GM13977 (cell line): ENCODE results near the gene MAPKAPK2.

Source experiments
- DNase-seq: peaks from one replicate; pipeline ENCODE4 v3.0.0; 2012; ENCODE audit warnings: low spot score
- in situ Hi-C: fragments of 300-500 bp; cut with MboI; formaldehyde crosslinking; loops from one replicate; pipeline ENCODE4 v1.12.0; 2022; ENCODE audit warnings: low sequenced_read_pairs, low pct_unique_long_range_greater_than_20kb, mixed read lengths, inconsistent platforms; ENCODE audit not compliant: unreplicated experiment
- TF ChIP-seq, protein P1 (sequence below): IDR thresholded peaks from 2 replicates; pipeline ENCODE4 v1.5.1; 2012; ENCODE audit warnings: mild to moderate bottlenecking, control low read depth; ENCODE audit not compliant: insufficient read depth; ENCODE audit errors: extremely low read depth, missing control alignments

The MAPKAPK2 gene

GRCh38 chr1:206664740-206665139 is 20.0 kb upstream of the MAPKAPK2 start:
- in situ Hi-C loops, result no loop called here
- no peak for DNase-seq
- TF ChIP-seq, protein P1, sequence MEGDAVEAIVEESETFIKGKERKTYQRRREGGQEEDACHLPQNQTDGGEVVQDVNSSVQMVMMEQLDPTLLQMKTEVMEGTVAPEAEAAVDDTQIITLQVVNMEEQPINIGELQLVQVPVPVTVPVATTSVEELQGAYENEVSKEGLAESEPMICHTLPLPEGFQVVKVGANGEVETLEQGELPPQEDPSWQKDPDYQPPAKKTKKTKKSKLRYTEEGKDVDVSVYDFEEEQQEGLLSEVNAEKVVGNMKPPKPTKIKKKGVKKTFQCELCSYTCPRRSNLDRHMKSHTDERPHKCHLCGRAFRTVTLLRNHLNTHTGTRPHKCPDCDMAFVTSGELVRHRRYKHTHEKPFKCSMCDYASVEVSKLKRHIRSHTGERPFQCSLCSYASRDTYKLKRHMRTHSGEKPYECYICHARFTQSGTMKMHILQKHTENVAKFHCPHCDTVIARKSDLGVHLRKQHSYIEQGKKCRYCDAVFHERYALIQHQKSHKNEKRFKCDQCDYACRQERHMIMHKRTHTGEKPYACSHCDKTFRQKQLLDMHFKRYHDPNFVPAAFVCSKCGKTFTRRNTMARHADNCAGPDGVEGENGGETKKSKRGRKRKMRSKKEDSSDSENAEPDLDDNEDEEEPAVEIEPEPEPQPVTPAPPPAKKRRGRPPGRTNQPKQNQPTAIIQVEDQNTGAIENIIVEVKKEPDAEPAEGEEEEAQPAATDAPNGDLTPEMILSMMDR, result no peak

DNA sequence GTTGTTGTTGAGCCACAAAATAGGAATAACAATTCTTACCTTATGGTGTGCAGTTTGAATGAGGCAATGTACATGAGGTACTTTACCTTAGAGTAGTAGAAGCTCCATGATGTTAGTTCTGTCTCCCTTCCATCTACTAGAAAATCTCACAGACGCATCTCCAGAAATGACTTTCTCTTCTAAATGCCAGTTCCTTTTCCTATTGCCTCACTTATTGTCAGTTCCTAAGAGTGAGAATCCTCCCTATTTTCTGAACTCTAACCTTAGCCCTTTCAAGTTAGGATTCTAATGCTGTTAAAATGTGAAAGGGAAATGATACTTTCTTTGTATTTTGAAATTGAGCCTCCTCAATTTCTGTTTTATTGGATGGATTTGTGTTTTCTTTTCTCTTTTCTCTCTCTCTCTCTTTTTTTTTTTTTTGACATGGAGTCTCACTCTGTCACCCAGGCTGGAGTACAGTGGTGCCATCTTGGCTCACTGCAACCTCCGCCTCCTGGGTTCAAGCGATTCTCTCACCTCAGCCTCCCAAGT is 18.6 kb upstream of the MAPKAPK2 start:
- no peak for DNase-seq
- in situ Hi-C loops, result no loop called here
- TF ChIP-seq, protein P1, result no peak

- in situ Hi-C loops, result no loop called here
- TF ChIP-seq, protein P1, result no peak
- DNase-seq, result no peak
These were observed 17.6 kb upstream of the MAPKAPK2 start for GRCh38 chr1:206666954-206667665.

DNA sequence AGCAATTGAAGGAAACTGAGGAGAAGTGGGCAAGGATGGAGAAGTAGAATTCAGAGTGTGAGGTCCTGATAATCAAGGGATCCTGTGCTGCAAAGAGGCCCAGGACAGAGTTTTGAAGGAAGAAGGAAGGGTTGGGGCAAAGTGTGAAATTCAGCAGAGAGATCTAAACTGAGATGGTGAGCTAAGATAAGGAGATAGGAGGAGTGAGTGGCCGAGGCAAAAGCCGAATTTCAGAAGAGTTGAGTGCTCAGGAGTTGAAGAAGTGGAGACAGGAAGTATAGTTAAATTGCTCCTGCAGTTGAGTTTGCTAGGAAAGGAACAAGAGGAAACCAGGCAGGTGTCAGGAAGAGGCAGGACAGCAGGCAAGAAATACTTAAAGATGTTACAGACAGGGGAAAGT is 16.4 kb upstream of the MAPKAPK2 start:
- DNase-seq, result no peak
- TF ChIP-seq, protein P1, result no peak
- in situ Hi-C loops, result no loop called here

DNA sequence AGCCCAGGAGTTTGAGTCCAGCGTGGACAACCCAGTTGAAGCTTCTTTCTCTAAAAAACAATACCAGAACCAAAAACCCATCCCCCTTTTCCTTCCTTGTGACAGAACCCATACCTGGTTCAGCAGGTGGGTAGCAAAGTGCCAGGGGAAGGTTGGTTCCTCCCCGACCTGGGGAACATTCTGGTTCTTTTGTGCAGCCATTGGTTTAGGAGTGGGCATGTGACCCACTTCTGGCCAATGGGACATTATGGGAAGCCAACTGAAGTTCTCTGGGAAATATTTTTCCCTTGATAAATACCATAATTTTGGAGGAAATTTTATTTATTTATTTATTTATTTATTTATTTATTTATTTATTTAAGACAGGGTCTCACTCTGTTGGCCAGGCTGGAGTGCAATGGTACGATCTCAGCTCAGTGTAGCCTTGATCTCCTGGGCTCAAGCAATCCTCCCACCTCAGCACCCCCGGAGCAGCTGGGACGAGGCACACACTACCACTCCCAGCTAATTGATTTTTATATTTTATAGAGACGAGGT is 15.8 kb upstream of the MAPKAPK2 start:
- in situ Hi-C loops, result no loop called here
- no peak for DNase-seq
- TF ChIP-seq, protein P1, result no peak

GRCh38 chr1:206672011-206672688 is 12.6 kb upstream of the MAPKAPK2 start:
- DNase-seq, result no peak
- TF ChIP-seq, protein P1, result no peak
- in situ Hi-C loops, result no loop called here
